Measurements from ENCODE around the gene MYRIP. TPM values are rescaled to one million over a fixed set of nuclear protein-coding genes. Genes with fewer than 3 reads are reported as not detected.
"Not testable (repeated sequence)": the region's sequence is repeated elsewhere in the genome, so short reads cannot be mapped to it uniquely, and the experiment has no call there.

MYRIP gene
- total RNA-seq, 1 donor from 2014 or later: 8.4 TPM

DNA sequence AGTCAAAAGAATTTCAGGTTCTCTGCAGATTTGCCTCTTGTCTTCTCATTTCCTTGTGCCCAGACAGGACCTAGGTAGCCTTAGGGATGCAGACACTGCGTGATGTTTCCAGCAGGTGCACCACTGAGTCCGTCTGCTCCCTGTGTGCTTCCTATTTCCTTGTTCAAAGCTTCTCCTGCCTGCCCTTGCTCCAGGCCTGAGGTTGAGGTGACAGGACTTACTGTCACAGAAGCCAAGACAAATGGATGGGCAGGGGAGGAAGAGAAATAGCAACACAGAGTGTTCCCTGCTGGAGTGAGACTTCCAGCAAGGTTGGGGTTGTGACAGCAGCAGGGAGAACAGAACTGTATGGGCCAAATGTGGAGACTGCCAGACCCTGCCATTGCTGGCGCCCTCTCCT, 199.4 kb downstream of the MYRIP start:
- intact Hi-C loops (cut with DNase I): no loop called here
- no peak for ATAC-seq
- no peak for DNase-seq (ENCODE audit: low spot score)

DNA sequence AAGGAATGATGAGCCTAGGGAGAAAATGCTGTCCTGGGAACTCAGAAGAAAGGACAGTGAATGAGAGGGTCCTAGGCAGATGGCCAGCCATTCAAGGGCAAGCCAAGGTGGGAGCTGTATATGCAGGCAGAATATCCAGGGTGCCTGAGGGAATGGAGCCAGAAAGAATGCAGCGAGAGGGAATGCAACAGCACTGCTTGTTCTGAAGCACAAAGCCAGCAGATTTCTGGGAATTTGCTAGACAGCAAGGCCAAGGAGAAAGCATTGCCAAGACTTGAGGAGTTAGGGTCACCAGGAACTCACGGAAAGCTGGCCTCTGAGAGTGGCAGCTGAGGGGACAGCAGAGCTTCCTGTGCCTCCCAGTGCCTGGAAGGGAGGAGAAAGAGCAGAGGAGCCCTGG, 200.6 kb downstream of the MYRIP start:
- ATAC-seq: peak; percentile 30
- no peak for DNase-seq (ENCODE audit: low spot score)
- intact Hi-C loops (cut with DNase I): no loop called here

DNA sequence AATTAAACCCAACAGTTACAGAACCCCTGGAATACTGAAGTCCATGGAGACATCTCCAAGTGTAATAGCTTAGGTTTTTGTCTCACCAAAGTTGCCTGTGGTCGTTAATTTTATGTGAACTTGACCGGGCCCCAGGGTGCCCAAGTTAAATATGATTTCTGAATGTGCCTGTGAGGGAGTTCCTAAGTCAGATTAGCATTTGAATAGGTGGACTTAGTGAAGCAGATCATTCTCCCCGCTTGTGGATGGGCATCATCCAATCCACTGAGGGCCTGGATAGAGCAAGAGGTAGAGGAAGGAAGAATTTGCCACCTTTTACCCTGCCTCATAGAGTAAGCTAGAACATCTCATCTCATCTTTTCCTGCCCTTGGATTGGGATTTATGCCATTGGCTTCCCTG, 203.0 kb downstream of the MYRIP start:
- ATAC-seq: no peak
- no peak for DNase-seq (ENCODE audit: low spot score)
- intact Hi-C loops (cut with DNase I): no loop called here

DNA sequence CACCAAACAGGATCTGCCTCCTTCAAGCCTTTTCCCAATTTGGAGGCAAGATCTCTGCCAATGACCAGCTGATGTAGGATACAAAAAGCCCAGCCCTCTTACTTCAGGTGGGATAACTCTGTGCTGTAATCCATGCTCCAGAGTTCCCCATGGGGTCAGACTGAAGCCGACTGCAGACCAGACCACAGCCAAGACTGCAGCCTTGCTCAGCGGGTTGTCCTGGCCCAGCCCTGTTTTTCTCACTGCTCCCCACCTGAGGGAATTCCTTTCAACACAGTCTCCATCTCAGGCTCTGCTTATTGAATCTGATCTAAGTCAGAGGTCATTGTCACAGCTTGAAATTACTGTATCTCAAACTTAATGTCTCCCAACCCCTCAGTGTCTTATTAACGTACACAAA, 207.0 kb downstream of the MYRIP start:
- DNase-seq (ENCODE audit: low spot score): no peak
- intact Hi-C loops (cut with DNase I): no loop called here
- no peak for ATAC-seq

DNA sequence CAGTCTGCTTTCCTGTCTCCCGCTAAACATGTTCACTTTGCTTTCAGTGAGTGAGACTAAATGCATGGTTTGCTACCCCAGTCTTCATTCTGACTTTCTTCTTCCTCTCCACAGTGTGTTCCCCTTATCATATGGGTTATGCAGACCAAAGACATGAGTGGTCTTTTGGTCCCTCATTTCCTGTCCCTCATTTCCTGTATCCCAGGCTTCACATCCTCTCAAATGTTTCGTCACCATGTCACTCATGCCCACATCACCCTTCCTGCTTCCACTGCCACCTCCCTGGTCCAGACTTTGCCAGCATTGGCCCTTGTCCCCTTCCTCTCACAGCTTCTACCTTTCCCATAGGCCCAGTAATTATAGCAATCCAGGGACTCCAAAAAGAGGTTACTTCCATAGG, 209.0 kb downstream of the MYRIP start:
- DNase-seq (ENCODE audit: low spot score) (no peak), ATAC-seq (no peak)
- intact Hi-C loops (cut with DNase I): no loop called here

DNA sequence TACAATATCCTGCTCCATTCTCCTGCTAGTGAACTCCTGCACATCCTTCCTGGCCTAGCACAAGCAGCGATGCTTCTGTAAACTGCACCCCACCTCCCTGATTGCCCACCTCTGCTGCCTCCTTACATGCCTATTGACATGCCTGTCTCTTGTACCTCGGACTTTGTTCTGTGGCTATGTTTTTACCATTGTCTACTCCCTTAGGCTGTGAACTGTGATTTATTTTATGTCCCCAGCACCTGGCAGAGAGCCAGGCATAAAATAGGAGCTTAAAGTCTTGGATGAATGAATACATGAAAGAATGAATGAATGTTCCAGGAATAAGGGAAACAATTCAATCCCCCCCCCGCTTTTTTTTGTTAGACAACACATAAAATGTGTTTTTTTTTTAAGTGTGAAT, 210.0 kb downstream of the MYRIP start:
- ATAC-seq (no peak), DNase-seq (ENCODE audit: low spot score) (no peak)
- intact Hi-C loops (cut with DNase I): no loop called here

DNA sequence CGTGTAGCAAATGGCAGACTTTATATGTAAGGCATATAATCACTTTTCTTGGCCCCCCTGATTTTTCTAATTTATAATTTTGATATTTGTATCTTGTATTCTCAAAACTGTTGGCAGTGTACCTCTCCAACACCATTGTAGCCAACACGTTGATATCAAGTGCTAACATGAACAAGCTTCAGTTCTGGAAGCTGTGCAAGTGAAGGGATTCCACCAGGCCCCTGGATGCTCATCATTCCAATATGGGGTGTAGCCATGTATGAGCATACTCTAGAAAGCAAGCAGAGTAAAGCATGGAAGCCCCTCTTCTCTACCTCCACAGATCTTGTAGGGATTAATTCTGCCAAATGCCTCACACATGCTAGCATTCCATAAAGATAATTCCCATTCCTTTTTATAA, 211.3 kb downstream of the MYRIP start:
- intact Hi-C loops (cut with DNase I): no loop called here
- DNase-seq (ENCODE audit: low spot score) (no peak), ATAC-seq (no peak)

DNA sequence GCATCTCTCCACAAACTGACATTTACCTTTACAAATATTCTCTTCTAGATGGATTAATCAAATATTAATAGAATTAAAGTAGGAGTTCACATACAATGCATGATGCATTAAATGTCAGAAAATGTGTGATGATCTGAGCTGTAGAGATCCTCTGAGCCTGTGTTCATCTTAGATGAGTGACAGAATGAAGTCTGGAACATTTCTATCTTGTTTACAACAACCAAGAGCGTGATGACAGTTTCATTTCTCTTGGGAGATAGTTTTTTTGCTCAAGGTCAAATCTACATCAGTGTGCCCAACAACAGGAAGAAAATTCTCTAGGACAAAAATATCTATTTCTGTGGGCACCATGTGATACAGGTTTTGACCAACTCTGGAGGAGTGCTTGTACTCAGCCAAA, 211.9 kb downstream of the MYRIP start:
- intact Hi-C loops (cut with DNase I): no loop called here
- ATAC-seq: no peak
- DNase-seq (ENCODE audit: low spot score): no peak

DNA sequence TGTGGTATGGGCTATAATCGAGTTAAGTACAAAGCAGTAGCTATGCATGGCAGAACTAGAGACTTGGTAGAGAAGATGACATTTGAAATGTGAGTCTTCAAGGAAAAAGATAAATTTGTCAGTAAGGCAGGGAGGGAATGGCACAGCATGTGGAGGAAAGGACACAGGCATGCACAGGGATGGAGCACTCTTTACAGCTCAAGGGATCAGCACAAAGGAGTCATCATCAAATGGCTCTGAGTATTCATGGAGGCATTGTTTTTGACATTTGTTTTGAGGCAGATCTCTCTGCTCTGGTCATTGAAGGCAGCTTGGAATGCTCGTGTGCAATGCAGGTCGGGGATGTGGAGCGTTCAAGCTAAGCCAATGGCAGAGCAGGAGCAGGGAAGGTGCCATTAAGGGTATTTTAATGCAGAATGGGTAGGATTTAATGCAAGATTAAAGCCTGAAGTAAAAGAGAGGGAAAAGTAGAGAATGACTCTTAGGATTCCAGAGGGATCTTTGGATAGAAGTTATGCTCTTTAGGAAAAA, 213.0 kb downstream of the MYRIP start:
- intact Hi-C loops (cut with DNase I): no loop called here
- ATAC-seq (no peak), DNase-seq (ENCODE audit: low spot score) (no peak)

DNA sequence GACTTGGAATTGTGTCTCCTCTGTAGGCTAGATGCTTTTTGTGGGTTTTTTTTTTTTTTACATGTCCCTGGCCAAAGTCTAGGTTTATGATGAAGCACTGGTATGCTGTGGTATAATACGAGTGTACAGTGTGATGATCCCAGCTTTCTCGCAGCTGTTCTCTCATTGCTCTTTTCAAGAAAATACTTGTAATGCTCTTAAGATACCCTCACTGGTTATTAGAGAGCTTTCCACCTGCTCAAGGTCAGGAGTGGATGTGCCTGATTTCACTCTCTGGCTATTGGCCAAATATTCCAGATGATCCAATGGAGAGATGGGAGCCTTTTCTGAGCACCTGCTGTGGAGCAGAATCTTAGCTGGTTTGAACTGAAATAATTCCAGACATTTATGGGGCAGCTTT, 215.1 kb downstream of the MYRIP start:
- no peak for ATAC-seq
- intact Hi-C loops (cut with DNase I): no loop called here

DNA sequence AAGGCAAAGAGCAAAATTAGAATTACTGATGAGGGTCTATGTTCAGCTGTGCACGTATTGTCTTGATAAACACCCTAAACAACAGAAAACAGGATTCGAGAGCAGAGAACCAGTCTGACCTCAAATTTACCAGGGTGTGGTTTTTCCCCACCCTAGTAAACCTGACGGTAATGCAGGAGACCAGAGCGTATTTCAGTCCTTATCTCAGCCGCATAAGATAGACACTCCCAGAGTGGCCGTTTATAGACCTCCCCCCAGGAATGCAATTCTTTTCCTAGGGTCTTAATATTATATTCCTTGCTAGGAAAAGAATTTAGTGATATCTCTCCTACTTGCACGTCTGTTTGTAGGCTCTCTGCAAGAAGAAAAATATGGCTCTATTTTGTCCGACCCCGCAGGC, 216.5 kb downstream of the MYRIP start:
- intact Hi-C loops (cut with DNase I); DNase-seq (ENCODE audit: low spot score); ATAC-seq: not testable (repeated sequence)

More for the DNA sequence above, 215.1 kb downstream of the MYRIP start:
- DNase-seq (ENCODE audit: low spot score): no peak

DNA sequence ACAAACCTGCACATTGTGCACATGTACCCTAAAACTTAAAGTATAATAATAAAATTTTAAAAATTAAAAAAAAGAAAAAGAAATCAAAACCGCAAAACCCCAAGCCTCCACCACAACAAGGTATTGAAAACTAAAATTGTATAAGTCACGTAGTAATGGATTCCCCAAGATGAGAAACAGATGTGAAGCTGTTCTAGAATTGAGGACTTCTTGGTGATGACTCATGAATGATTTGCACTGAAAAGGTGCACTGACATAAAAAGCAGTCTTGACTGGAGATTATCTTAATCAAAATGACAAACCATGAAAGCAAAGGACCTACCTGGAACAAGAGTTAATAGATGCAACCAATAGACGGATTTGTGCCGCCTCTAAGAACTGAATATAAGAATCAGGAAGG, 225.8 kb downstream of the MYRIP start:
- DNase-seq (ENCODE audit: low spot score) (no peak), ATAC-seq (no peak)
- intact Hi-C loops (cut with DNase I): no loop called here

DNA sequence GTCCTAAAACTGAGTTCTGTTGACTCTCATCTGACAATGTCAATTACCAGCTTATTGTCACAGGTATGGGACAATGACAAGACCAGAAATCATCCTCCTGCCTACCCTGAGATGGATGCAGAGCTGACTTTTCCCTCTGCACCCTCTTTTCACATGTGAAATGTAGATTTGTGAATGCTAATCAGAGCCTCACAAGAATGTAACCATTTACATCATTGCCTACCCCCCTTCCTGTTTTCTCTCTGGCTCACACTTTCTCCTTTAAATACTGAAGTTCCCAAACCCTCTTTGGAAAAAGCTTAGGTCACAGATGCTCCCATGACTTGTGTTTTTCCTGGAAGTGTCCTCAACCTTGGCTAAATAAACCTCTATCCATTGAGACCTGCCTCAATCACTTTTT, 228.2 kb downstream of the MYRIP start:
- intact Hi-C loops (cut with DNase I): no loop called here
- no peak for ATAC-seq

DNA sequence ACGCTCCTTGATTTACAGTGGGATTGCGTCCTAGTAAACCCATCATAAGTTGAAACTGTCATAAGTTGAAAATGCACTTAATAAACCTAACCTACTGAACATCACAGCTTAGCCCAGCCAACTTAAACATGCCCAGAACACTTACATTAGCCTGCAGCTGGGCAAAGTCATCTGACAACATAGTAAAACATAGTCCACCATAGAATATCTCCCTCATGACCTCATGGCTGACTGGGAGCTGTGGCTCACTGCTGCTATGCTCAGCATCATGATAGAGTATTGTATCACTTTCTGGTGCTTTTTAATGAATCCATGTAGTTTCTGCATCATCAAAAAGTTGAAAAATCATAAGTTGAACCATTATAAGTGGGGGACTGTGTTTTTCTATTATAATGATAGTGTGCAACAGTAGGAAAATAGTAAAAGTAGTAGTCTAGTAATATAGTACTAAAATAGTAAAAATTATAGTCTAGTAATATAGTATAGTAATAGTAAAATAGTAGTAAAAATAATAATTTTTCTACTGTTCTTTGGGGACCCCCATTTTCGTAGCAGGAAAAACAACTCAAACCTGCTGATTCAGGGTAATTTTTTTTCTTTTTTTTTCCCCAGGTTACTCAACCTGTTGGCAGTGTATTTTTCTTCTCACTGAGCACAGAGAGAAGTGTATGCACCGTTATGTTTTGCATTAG, 233.5 kb downstream of the MYRIP start:
- ATAC-seq: no peak
- no peak for DNase-seq (ENCODE audit: low spot score)
- intact Hi-C loops (cut with DNase I): no loop called here

More for the DNA sequence above, 228.2 kb downstream of the MYRIP start:
- DNase-seq (ENCODE audit: low spot score): no peak

DNA sequence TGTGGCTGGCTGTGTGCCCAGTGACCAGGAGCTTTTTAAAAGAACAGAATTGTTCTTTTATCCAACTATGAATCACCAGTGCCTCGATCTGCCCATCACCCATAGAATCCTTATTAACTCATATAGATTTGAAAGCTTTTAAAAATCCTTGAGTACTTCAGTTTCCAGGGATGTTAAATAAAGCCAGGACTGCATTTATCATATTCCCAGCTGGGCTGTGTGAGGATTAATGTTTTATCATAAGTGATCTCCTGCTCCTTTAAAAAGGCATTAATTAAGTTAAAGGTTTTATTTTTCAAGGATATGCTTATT, 234.0 kb downstream of the MYRIP start:
- intact Hi-C loops (cut with DNase I): no loop called here
- ATAC-seq: no peak
- DNase-seq (ENCODE audit: low spot score): peak; percentile 58

DNA sequence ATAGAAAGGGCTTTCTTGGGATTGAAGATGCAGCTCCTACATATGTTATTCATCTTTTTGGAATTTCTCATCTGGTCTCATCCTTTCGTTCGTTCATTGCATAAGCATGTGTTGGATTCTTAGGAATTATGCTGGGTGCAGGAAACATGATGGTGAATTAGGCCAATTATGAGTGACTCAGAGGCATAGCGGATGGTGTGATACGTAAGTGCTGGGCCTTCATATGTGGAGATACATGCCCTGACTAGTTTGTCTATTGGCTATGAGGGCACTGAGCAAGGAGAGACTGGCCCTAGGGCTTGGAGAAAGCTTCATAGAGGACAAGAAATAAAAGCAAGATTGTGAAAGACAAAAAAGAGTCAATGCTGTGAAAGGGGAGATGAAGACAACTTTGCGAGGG, 235.1 kb downstream of the MYRIP start:
- no peak for DNase-seq (ENCODE audit: low spot score)
- intact Hi-C loops (cut with DNase I): no loop called here
- no peak for ATAC-seq

DNA sequence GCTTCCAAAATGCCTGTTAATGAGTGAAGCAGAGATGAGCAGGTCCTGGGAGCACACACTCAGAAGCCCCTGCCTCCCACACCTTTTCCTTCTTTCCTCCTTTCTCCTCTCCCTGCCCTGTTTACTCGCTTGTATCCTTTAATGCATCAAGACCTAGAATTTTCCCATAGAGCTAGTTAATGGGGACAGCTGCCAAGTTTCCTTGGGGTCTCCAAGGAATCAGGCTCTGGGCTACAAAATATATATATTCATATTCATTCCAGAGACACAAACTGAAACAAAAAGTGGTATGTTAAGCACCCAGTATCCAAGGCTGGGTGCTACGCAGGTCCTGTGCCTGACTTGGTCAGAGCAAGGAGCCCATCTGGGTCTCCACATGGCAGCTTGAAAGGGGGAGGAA, 235.6 kb downstream of the MYRIP start:
- ATAC-seq (no peak), DNase-seq (ENCODE audit: low spot score) (no peak)
- intact Hi-C loops (cut with DNase I): no loop called here

DNA sequence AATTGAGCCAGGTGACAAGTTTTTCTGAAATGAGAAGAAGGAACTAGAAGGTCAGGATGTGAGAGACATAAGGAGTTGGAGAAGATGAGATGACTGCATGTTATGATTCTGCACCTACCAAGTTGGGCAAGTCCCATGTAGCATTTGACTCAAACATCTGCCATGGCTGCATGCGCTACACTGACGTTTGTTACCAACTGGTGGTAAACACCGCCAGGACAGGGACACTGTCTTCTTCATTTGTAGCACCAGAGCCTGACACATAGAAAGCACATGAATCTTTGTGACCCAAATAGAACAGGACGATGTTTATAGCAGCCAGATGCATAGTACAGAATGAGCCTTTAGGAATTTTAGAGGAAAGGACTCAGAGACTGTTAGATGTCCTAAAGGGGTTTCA, 236.7 kb downstream of the MYRIP start:
- DNase-seq (ENCODE audit: low spot score) (no peak), ATAC-seq (no peak)
- intact Hi-C loops (cut with DNase I): no loop called here

DNA sequence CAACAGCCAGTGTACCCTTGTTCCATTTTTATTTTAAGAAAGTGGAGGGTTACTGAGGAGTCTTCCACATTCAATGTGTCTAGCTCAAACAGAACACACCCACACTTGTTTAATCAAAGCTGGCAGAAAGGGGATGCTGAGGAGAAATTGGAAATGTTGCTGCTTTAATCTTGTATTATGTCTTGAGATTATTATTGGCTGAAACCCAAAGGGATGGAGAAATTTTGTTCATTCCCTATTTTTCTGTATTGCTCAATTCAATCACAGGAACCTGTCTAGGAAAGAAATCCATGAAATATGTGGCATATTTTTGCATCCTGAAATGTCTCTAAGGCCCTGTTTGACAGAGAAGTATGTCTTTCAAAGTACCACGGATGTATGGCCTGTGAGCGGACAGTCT, 238.0 kb downstream of the MYRIP start:
- intact Hi-C loops (cut with DNase I): no loop called here
- no peak for ATAC-seq
- no peak for DNase-seq (ENCODE audit: low spot score)

DNA sequence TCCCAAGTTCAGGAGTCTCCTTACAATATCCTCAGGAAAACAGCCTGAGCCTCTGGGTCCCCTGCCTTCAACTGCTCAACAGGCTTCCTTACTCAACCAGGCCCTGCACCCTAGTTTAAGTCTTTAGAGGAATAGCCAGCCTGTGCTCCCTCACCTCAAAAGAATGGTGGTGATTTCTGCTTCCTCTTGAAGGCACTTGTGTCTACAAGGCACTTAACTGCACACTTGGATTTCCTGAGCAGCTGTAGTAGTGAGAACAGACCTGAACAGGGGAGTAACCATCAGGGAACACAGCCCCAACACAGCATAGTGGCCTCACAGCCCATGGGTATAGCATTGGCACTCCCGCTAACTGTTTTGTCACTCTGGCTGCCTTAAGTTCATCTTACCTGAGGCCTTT, 244.3 kb downstream of the MYRIP start:
- ATAC-seq (no peak), DNase-seq (ENCODE audit: low spot score) (no peak)
- intact Hi-C loops (cut with DNase I): no loop called here

DNA sequence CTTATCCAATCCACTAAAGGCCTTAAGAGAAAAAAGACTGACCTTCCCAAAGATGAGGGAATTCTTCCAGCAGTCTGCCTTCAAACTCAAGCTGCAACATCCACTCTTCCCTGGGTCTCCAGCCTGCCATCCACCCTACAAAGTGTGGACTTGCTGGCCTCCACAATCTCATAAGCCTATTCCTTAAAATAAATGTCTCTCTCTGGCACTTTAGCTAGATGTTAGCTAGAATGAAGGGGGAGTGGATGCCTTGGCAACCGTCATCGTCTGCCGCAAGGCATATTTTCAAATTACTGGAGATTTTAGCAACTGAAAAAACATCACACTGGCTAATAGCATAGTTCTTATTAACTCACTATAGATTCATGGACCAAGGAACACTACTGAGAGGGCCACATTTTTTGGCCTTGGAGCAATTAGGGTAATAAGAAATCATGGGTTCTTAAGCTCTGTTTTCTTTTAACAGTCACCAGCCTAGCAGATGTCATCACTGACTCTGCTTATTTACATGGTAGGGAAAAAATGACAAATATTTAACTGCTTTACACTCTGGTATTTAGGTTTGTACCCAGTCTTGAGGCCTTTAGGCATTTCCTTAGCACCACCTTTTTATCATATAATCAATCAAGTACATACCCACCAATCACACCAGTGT, 245.3 kb downstream of the MYRIP start:
- ATAC-seq (no peak), DNase-seq (ENCODE audit: low spot score) (no peak)
- intact Hi-C loops (cut with DNase I): no loop called here
